Measurements from ENCODE around the gene NANP.
"Not testable (repeated sequence)": the region's sequence is repeated elsewhere in the genome, so short reads cannot be mapped to it uniquely, and the experiment has no call there.

The NANP gene

DNA sequence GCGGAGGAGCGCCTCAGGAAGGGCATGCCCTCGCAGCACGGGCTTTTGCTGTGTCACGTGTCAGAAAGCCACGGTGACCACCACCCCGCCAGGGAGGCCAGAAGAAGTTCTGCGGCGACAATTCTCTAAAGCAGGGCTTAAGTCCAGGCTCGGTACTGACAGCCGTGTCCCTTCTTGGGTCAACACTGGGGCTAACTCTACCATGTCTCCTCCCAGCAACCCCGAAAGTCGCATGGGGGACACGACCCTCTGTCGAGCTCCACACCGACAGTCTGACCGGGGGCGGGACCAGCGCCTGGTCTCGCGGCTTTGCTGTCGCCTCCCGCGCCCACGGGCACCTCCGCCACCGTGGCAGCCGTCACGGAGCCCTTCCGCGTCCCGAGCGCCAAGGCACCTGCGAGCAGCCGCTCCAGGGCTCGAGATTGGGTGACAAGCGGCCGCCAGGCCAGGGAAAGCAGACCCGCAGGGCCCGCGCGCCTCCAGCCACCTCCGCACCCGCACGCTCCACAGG lies 534 bp downstream of the NANP start:
- H3K4me3 Mint-ChIP-seq, result peak overlapping the region; percentile 95
- H3K27ac Mint-ChIP-seq, result peak overlapping the region; percentile 87
- peaks cover 5% of the 10 kb centered on the region for H3K9me3 Mint-ChIP-seq
- H3K36me3 Mint-ChIP-seq, result peaks cover 5% of the 10 kb centered on the region
- no peaks in the 10 kb centered on the region for H3K27me3 Mint-ChIP-seq
- H3K4me1 Mint-ChIP-seq, result peaks cover 17% of the 10 kb centered on the region

DNA sequence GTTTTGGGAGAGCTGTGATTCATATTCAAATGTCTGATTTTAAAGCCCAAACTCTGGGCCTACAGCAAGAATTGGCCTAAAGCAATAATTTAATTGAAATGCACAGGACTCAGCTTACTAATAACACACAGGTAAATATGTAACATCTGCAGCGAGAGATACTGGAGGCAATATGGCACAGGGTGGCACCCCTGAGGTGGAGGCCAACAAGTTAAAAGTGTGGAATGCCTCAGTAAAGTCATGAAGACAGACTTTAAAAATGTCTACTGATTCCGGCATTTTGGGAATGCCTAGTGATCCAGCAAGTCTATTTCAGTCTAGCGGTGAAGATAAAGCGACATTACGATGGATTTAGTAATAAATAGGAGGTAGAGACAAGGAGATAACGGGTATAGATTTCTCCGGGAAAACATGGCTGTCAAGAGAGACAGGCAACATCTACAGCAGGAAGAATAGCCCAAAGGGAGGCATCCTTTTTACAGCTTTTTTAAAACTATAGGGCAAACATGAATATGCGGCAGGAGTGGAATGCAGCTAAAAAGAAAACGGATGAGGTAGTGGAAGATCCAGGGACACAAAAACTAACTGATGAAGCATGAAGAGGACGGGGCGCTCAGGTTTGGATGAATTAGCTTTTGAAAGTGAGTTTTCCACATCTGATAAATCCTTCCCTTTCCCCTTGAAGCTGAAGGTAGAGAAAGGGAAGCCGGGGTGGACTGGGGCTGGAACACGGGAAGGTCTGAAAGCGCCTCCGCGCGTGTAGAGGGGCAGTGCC lies 1.2 kb downstream of the NANP start:
- peak overlapping the region; percentile 95 for H3K4me3 Mint-ChIP-seq

DNA sequence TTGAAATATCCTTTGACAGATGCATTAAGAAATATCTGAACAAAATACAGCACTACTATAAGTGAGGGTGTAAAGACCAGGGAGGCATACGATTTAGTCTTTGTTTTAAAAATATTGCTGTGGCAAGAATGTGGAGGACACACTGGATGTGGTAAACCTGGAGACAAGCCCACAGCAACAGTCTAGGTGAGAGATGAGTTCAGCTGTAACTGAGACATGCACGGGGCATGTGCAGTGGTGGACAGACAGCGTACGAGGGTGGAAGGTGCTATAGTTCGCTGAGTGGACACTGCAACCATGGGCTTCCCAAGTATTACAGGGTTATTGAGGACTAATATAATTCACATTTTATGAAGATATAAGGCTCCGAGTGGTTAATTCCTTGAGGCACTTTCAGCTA lies 1.8 kb downstream of the NANP start:
- Mint-ChIP-seq H3K9me3 (no peaks in the 10 kb centered on the region), H3K4me3 (peak overlapping the region; percentile 95), H3K4me1 (peaks cover 17% of the 10 kb centered on the region), H3K27ac (no peak overlapping the region), H3K27me3 (no peaks in the 10 kb centered on the region), H3K36me3 (peaks cover 1% of the 10 kb centered on the region)

More for the DNA sequence above, 1.2 kb downstream of the NANP start:
- Mint-ChIP-seq H3K27ac (peak overlapping the region; percentile 87), H3K9me3 (no peaks in the 10 kb centered on the region), H3K36me3 (peaks cover 1% of the 10 kb centered on the region), H3K4me1 (peaks cover 17% of the 10 kb centered on the region), H3K27me3 (no peaks in the 10 kb centered on the region)

GRCh38 chr20:25619514-25619913 lies 4.3 kb downstream of the NANP start:
- Mint-ChIP-seq H3K27me3 (no peaks in the 10 kb centered on the region), H3K4me3 (no peak overlapping the region), H3K4me1 (peaks cover 15% of the 10 kb centered on the region), H3K9me3 (no peaks in the 10 kb centered on the region), H3K36me3 (peaks cover 5% of the 10 kb centered on the region), H3K27ac (no peak overlapping the region)

DNA sequence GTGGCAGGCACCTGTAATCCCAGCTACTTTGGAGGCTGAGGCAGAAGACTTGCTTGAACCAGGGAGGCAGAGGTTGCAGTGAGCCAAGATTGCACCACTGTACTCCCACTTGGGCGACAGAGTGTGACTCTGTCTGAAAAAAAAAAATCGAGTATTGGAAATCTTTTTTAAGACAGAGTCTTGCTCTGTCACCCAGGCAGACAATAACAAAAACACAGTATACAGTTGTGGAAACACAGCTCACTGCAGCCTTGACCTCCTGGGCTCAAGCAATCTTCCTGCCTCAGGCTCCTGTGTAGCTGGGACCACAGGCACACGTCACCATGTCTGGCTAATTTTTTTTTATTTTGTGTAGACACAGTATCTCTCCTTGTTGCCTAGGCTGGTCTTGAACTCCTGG lies 15.0 kb downstream of the NANP start:
- peaks cover 1% of the 10 kb centered on the region for H3K36me3 Mint-ChIP-seq
- no peaks in the 10 kb centered on the region for H3K4me1 Mint-ChIP-seq
- no peak overlapping the region for H3K27ac Mint-ChIP-seq
- no peak overlapping the region for H3K4me3 Mint-ChIP-seq
- H3K9me3 Mint-ChIP-seq, result no peaks in the 10 kb centered on the region
- H3K27me3 Mint-ChIP-seq, result no peaks in the 10 kb centered on the region

GRCh38 chr20:25606094-25606695 lies 17.6 kb downstream of the NANP start:
- no peaks in the 10 kb centered on the region for H3K9me3 Mint-ChIP-seq
- H3K27ac Mint-ChIP-seq, result no peak overlapping the region
- H3K27me3 Mint-ChIP-seq, result no peaks in the 10 kb centered on the region
- H3K36me3 Mint-ChIP-seq, result no peaks in the 10 kb centered on the region
- no peaks in the 10 kb centered on the region for H3K4me1 Mint-ChIP-seq
- no peak overlapping the region for H3K4me3 Mint-ChIP-seq

DNA sequence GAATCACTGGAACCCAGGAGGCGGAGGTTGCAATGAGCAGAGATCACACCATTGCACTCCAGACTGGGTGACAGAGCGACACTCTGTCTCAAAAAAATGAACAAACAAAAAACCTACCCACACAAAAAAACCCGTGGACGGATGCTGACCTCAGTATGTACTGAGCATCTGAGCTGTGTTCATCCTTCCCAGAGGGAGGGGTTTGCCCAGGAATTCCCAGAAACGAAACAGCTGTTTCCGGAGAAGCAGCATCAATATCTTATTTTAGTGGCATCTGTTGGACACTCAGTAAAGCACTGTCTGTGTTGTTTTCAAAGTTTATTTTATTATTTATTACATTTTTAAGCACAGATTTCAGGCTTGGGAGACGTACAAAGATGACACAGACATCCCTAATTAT lies 18.7 kb downstream of the NANP start:
- no peaks in the 10 kb centered on the region for H3K9me3 Mint-ChIP-seq
- H3K36me3 Mint-ChIP-seq, result no peaks in the 10 kb centered on the region
- H3K4me1 Mint-ChIP-seq, result no peaks in the 10 kb centered on the region
- H3K27me3 Mint-ChIP-seq, result no peaks in the 10 kb centered on the region
- H3K4me3 Mint-ChIP-seq, result no peak overlapping the region
- no peak overlapping the region for H3K27ac Mint-ChIP-seq

GRCh38 chr20:25604611-25605010 lies 19.2 kb downstream of the NANP start:
- no peak overlapping the region for H3K4me3 Mint-ChIP-seq
- H3K27ac Mint-ChIP-seq, result no peak overlapping the region
- no peaks in the 10 kb centered on the region for H3K4me1 Mint-ChIP-seq
- H3K9me3 Mint-ChIP-seq, result no peaks in the 10 kb centered on the region
- no peaks in the 10 kb centered on the region for H3K27me3 Mint-ChIP-seq
- no peaks in the 10 kb centered on the region for H3K36me3 Mint-ChIP-seq

GRCh38 chr20:25602914-25603309 lies 20.9 kb downstream of the NANP start:
- H3K36me3 Mint-ChIP-seq, H3K27ac Mint-ChIP-seq, H3K4me1 Mint-ChIP-seq, H3K27me3 Mint-ChIP-seq, H3K4me3 Mint-ChIP-seq, H3K9me3 Mint-ChIP-seq: not testable (repeated sequence)

DNA sequence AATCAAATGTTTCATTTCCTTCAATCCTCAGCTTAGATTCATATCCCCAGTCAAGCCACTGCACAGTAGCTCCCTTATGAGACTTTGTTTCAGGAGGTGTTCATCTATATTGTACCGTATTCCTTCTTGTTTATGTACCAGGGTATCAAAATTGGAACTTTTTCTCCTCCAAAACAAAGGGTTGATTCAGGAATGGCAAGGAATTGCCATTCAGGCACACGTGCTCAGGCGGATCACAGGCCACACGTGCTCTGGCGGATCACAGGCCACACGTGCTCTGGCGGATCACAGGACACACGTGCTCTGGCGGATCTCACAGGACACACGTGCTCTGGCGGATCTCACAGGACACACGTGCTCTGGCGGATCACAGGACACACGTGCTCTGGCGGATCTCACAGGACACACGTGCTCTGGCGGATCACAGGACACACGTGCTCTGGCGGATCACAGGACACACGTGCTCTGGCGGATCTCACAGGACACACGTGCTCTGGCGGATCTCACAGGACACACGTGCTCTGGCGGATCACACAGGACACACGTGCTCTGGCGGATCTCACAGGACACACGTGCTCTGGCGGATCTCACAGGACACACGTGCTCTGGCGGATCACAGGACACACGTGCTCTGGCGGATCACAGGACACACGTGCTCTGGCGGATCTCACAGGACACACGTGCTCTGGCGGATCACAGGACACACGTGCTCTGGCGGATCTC lies 21.5 kb downstream of the NANP start:
- H3K36me3 Mint-ChIP-seq, H3K27ac Mint-ChIP-seq, H3K4me3 Mint-ChIP-seq: not testable (repeated sequence)

DNA sequence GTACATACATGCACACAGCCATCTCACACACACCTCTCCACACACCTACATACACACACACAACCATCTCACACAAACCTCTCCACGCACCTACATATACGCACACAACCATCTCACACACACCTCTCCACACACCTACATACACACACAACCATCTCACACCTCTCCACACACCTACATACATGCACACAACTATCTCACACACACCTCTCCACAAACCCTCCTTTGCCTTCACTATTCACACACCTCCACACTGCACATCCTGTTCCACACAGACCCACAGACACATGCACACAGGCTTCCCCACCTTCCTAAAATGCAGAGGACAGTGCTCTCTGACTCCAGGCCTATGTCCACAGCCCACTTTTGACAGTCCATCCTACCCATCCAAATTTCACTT lies 22.2 kb downstream of the NANP start:
- Mint-ChIP-seq H3K27me3 (no peaks in the 10 kb centered on the region), H3K4me1 (no peaks in the 10 kb centered on the region), H3K9me3 (no peaks in the 10 kb centered on the region), H3K27ac (no peak overlapping the region), H3K4me3 (no peak overlapping the region), H3K36me3 (no peaks in the 10 kb centered on the region)

More for the DNA sequence above, 21.5 kb downstream of the NANP start:
- not testable (repeated sequence) for H3K9me3 Mint-ChIP-seq, H3K4me1 Mint-ChIP-seq, H3K27me3 Mint-ChIP-seq

- H3K9me3 Mint-ChIP-seq, result no peaks in the 10 kb centered on the region
- no peaks in the 10 kb centered on the region for H3K4me1 Mint-ChIP-seq
- no peak overlapping the region for H3K4me3 Mint-ChIP-seq
- H3K27me3 Mint-ChIP-seq, result no peaks in the 10 kb centered on the region
- no peaks in the 10 kb centered on the region for H3K36me3 Mint-ChIP-seq
- no peak overlapping the region for H3K27ac Mint-ChIP-seq
Measured at GRCh38 chr20:25600632-25601031, 23.2 kb downstream of the NANP start.

DNA sequence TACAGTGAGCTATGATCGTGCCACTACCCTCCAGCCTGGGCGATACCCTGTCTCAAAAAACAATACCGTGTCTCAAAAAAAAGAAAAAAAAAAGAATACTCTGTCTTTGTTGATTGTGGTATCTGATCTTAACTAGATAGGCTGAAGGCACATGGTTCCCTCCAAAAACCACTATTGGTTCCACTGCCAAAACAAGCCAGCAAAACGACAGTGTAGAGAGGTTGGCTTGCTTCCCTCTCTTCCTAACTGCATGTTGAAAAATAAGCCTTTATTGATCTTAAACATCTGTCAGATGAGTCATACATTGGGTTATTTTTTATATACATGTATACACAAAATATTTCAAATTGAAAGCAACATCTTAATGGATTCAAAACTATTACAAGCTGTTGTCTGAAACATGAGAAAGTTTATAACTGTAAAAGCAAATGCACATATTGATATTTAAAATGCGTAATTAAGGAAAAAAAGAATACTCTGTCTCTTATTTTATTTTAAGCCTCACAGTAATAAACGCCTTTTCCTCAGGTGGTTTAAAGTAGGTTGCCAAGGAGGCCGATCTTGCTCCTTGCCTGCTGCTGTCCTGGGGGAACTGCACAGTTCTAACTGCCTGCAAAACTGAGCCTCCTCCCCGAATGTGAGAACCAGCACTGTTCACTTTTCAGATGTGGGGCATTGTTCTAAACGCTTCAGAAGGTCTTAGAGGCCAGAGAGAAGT lies 31.5 kb downstream of the NANP start:
- no peaks in the 10 kb centered on the region for H3K36me3 Mint-ChIP-seq

GRCh38 chr20:25590778-25591177 lies 33.0 kb downstream of the NANP start:
- H3K36me3 Mint-ChIP-seq, H3K4me1 Mint-ChIP-seq, H3K27me3 Mint-ChIP-seq, H3K27ac Mint-ChIP-seq, H3K4me3 Mint-ChIP-seq, H3K9me3 Mint-ChIP-seq: not testable (repeated sequence)

More for the DNA sequence above, 31.5 kb downstream of the NANP start:
- H3K4me3 Mint-ChIP-seq, result no peak overlapping the region
- H3K4me1 Mint-ChIP-seq, result no peaks in the 10 kb centered on the region
- no peaks in the 10 kb centered on the region for H3K9me3 Mint-ChIP-seq
- no peak overlapping the region for H3K27ac Mint-ChIP-seq
- no peaks in the 10 kb centered on the region for H3K27me3 Mint-ChIP-seq

DNA sequence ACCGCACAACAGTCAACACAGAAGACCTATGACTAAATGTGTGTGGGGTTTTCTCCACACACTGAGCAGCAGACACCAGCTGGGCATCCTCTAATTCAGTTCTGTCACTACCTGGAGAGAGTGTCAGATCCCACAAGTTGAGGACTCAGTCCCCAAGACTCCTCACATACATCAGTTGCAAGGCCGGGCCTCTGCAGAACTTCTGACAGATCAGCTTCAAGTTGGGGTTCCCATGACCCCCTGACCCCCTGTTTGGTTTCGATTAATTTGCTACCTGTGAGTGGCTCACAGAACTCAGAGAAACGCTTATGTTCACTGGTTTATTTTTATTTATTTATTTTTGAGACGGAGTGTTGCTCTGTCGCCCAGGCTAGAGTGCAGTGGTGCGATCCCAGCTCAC lies 35.3 kb downstream of the NANP start:
- Mint-ChIP-seq H3K27ac (no peak overlapping the region), H3K4me1 (peaks cover 8% of the 10 kb centered on the region)

More for the DNA sequence above, 35.3 kb downstream of the NANP start:
- Mint-ChIP-seq H3K4me3 (no peak overlapping the region), H3K9me3 (no peaks in the 10 kb centered on the region), H3K36me3 (peaks cover 2% of the 10 kb centered on the region), H3K27me3 (peaks cover 5% of the 10 kb centered on the region)
